Hepatocyte (in vitro differentiated cells): ENCODE results near the gene FHIP1A.

Experiments used
- CTCF ChIP-seq: fragments of 200-600 bp; sonication (generic); IDR thresholded peaks from 2 replicates; pipeline ENCODE4 v1.5.1; 2016; ENCODE audit warnings: antibody characterized with exemption, mild to moderate bottlenecking; ENCODE audit not compliant: poor library complexity
- EZH2 ChIP-seq: fragments of 200-600 bp; sonication (generic); IDR thresholded peaks from 2 replicates; pipeline ENCODE4 v1.6.1; 2016; ENCODE audit warnings: antibody characterized with exemption, mild to moderate bottlenecking, borderline replicate concordance
- EZH2phosphoT487 ChIP-seq: fragments of 200-600 bp; sonication (generic); IDR thresholded peaks from one replicate; pipeline ENCODE4 v1.6.1; 2018; ENCODE audit warnings: antibody characterized with exemption, mild to moderate bottlenecking, low read depth, moderate library complexity; ENCODE audit not compliant: unreplicated experiment, severe bottlenecking

- TF ChIP-seq CTCF = no peak
- no peak for TF ChIP-seq EZH2phosphoT487
- TF ChIP-seq EZH2 = no peak
These were observed 49.2 kb downstream of the FHIP1A start for GRCh38 chr4:151458148-151458547.
